ENCODE results near the gene ARL2BP.

The ARL2BP gene

DNA sequence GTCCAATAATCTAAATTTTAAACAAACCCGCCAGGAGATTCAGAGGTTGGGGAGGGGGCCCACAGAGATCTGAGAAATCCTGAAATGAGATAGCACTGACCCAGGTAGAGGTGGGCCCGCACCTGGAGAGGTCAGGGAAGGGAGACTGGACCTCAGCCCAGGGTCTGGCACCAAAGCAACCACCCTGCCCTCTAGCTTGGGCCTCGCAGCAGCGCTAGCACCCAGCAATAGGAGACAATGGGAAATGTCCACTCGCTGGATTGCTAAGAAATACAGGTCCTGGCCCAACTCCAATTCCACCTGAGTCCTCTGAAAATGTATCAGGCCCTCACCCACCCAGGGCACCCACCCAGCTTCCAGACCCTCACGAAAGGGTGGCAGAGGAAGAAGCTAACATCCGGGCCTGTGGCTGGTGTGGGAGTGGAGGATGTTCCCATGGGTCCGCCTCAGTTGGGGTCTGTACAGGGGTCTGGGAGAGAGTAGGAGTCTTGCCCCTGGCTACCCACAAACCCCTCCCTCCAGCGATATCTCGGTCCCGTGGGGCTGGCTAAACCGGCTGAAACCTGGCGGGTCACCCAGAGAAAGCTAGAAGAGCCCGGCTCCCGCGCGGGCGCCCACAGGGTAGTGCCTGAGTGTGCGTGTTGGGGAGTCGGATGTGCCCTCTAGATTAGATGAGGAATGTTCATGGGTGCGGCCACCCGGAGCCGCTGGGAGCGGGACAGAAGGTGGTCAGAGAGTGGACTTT, 38.3 kb downstream of the ARL2BP start:
- DNase-seq: no peak

GRCh38 chr16:57283959-57284208, 38.8 kb downstream of the ARL2BP start:
- DNase-seq: no peak

DNA sequence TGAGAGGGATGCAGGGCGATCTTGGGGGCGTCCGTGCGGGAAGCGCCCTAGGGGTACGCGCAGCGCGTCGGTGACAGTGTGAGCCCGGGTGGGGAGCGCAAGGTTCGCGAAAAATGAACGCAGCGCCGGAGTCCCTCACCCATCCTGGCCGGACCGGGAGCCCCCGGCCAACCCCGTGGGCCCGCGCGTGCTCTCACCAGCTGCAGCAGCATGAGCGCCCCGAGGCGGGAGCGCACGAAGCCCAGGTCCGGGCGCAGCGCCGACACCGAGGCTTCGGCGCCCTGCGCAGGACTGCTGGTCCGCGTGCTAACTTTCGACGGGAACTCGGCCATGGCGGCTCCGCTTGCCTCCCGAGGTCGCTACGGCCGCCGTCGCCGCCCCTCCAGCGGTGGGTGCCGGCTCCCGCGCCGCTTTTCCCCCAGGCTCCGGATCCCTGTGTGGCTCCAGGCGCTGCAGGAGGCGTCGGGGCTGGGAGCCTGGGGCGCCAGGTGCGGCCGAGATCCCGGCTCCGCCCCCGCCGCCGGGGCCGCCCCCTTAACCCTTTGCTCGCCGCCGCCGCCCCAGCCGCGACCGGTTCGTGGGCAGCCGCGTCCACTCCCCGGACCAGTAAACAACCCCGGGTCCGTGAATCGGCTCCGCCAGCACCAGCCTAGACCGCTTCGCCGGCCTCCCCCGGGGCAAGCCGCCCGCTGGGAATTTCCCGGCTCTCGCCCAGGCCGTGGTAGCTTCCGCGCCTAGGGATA, 39.3 kb downstream of the ARL2BP start, which contains the start of gene PLLP:
Gene PLLP, minus strand, starts transcription at position 464 of the 743 bp plus-strand sequence. Its CDS starts 132 bp downstream, at position 332.
- DNase-seq: peak; percentile 48

- DNase-seq: no peak
These were observed 39.9 kb downstream of the ARL2BP start for GRCh38 chr16:57284952-57285363.

DNA sequence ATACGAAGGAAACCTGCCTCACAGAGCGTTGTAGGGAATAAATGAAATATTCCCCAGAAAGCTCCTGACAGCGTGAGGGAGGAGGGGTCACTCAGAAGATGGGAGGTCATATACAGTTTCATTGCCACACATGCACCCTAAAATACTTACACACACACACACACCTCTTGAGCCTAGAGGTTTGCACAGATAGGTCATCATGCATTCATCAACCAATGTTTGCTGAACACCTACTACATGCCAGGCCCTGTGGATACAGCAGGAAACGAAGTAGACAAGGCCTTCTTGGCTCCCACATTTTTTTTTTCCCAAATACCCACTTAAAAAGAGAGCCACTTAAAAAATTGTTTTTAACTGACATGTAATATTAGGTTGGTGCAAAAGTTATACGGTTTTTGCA, 40.3 kb downstream of the ARL2BP start:
- DNase-seq: no peak

GRCh38 chr16:57289391-57290257, 44.6 kb downstream of the ARL2BP start:
- no peak for DNase-seq

DNA sequence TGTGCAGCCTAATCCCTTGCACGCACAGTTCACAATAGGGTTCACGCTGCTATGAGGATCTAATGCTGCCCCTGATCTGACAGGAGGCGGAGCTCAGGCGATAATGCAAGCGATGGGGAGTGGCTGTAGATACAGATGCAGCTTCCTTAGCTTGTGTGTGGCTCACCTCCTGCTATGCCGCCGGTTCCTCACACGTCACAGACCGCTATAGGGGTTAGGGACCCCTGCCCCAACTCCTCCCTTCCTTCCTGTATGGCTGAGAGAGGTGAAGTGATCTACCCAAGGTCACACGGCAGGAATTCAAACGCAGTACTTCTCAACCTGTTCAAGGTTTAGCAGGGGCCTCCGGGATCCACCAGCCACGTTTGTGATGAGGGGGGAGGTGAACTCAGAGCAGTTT, 52.8 kb downstream of the ARL2BP start:
- peak; percentile 29 for DNase-seq

DNA sequence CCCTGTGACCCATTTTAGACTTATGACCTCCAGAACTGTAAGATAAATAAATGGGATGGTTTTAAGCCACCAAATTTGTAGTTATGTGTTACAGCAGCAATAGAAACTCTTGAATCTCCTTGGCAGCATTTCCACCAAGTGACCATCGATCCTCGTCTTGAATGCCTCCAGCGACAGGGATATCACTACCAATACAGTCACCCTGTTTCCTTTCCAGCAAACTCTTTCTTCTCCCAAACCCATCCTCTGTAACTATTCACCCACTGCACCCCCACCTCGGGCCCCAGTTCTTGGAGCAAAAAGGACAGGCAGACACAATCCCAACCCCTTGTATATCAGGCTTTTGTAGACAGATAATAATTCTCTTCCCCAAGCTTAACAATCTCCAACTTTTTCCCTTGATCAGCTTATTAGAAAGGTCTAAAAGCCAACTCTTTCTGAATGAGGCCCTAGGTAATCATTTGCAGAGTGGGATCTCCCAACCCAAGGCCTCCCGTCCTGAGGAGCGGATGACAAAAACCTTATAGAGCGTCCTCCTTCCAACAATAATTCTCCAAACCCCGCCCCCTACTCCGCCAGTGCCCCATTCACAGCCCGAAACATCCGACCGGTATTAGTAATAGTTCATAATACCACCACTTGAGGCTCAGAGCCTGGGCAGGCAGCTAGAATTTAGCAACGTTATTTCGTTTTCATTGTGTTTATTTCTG, 54.1 kb downstream of the ARL2BP start:
- DNase-seq: peak; percentile 24

DNA sequence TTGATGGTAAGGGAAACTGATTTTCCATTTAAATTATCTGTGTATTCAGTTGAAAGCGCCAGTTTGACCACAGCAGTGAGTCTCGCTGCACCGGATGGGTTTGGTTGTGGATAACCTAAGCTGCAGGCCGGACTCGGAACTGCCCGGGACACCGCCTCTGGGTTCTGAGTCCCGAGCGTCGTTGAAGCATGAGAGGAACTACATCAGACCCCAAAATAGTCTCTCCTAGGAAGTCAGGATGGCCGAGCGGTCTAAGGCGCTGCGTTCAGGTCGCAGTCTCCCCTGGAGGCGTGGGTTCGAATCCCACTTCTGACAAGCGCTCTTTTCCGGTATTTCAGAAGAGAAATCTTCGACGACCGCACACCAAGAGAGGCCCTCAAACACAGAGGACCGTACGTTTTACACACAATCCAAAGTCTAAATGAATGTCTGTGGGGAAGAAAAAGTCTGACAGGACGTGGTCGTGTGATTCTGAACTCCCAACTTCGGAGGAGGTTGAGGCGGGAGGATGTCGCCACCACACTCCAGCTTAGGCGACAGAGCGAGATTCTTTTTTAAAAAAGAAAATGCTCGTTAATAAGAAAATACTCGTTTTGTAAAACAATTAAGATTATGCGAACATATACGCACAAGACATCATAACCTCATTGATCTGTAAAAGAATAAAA, 54.8 kb downstream of the ARL2BP start:
- peak; percentile 74 for DNase-seq

DNA sequence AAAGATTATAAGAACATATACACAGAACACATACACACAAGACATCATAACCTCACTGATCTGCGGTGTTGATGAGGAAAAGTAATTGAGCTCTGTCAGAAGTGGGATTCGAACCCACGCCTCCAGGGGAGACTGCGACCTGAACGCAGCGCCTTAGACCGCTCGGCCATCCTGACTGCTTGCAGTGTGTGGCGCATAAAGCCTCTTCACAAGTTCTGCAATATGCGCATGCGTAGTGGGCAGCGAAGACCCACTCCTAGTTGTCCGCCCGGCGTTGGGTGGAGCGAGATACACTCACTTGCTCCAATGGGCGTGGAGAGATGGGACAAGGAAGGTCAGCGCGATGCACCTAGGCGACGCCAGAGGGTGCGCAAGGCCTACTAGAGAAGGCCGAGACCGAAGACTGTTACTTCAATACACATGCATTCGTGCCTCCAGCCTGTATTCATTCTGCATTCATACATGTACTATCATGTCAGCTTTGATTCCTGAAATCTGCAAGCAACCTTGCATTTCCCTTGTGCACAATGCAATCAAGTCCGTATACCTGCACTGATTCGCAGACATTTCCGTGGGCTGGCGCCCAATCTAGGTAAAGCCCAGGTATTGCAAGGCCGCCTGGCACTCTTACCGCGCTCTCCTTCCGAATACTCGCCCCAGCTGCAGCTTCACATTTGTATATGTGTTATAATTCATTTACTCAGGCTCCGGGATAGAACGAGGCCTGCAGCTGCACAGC, 55.5 kb downstream of the ARL2BP start:
- DNase-seq: peak; percentile 97

- no peak for DNase-seq
These were observed 56.2 kb downstream of the ARL2BP start for GRCh38 chr16:57301126-57301817.
